ENCODE measurements around the gene BARHL2.
A peak's percentile ranks its signal among the peaks of the same experiment; 100 is the strongest.

BARHL2 gene

DNA sequence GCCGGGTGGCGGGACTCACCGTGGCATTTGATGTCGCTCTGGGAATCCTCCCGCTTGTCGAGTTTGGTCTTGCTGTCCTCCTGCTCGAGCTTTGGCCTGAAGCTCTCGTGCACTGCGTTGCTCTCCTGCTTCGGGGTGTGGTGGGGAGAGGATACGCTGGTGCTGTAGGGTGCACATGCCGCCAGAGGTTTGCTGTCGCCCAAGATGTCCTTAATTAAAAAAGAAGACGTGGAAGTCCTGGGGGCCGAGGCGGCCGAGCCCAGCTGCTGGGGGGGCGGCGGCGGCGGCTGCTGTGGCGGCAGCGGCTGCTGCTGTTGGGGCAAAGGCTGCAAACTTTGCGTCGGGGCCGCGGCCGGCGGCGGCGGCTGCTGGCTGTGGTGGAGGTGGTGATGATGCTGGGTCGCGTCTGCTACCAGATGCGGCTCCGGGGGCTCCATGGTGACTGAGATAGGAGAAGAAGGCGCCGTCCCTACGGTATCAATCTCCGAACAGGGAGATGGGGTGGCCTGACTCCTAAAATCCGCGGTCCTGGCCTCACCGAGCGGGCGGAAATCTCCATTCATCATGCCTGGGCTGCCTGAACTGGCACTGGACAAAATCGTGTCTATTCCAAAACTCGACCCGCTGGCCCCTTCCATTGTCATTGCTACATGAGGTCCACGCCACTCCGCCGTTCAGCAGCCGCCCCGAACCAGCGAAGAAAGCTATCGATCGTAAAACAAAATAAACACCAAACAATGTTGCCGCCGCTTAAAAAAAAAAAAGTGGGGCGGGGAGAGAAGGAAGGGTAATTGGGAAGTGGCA, at the start of gene BARHL2:
Gene BARHL2 (minus strand): TSS at position 751 of the 804 bp plus-strand sequence. CDS start 107 bp downstream, at position 644.
- DNase-seq (ENCODE audit: low spot score in 2 of 2) (no peak), ATAC-seq (replicated peaks; ENCODE audit: extremely low read depth, poor library complexity, severe bottlenecking) (no peak)
- Mint-ChIP-seq H3K36me3 (ENCODE audit: insufficient read depth) (peaks cover 27% of the 10 kb centered on the region), H3K9me3 (no peaks in the 10 kb centered on the region), H3K27me3 (peaks cover 100% of the 10 kb centered on the region), H3K27ac (ENCODE audit: low read depth) (peak within 1 kb of the TSS; percentile 70), H3K4me3 (peak within 1 kb of the TSS; percentile 71), H3K4me1 (peaks cover 18% of the 10 kb centered on the region)

GRCh38 chr1:90763930-90764329, 46.8 kb upstream of the BARHL2 start:
- Mint-ChIP-seq H3K4me1 (peaks cover 5% of the 10 kb centered on the region), H3K36me3 (ENCODE audit: insufficient read depth) (no peaks in the 10 kb centered on the region), H3K27ac (ENCODE audit: low read depth) (no peak overlapping the region), H3K27me3 (peaks cover 87% of the 10 kb centered on the region), H3K9me3 (no peaks in the 10 kb centered on the region), H3K4me3 (no peak overlapping the region)
- no peak for DNase-seq (ENCODE audit: low spot score in 2 of 2)
- ATAC-seq (replicated peaks; ENCODE audit: extremely low read depth, poor library complexity, severe bottlenecking), result no peak

- peaks cover 86% of the 10 kb centered on the region for H3K27me3 Mint-ChIP-seq
- H3K27ac Mint-ChIP-seq (ENCODE audit: low read depth), result no peak overlapping the region
- no peak overlapping the region for H3K4me3 Mint-ChIP-seq
- H3K9me3 Mint-ChIP-seq, result no peaks in the 10 kb centered on the region
- peaks cover 5% of the 10 kb centered on the region for H3K4me1 Mint-ChIP-seq
- H3K36me3 Mint-ChIP-seq (ENCODE audit: insufficient read depth), result no peaks in the 10 kb centered on the region
- ATAC-seq (replicated peaks; ENCODE audit: extremely low read depth, poor library complexity, severe bottlenecking) (no peak), DNase-seq (ENCODE audit: low spot score in 2 of 2) (no peak)
Measured at GRCh38 chr1:90763506-90763905, 46.4 kb upstream of the BARHL2 start.

DNA sequence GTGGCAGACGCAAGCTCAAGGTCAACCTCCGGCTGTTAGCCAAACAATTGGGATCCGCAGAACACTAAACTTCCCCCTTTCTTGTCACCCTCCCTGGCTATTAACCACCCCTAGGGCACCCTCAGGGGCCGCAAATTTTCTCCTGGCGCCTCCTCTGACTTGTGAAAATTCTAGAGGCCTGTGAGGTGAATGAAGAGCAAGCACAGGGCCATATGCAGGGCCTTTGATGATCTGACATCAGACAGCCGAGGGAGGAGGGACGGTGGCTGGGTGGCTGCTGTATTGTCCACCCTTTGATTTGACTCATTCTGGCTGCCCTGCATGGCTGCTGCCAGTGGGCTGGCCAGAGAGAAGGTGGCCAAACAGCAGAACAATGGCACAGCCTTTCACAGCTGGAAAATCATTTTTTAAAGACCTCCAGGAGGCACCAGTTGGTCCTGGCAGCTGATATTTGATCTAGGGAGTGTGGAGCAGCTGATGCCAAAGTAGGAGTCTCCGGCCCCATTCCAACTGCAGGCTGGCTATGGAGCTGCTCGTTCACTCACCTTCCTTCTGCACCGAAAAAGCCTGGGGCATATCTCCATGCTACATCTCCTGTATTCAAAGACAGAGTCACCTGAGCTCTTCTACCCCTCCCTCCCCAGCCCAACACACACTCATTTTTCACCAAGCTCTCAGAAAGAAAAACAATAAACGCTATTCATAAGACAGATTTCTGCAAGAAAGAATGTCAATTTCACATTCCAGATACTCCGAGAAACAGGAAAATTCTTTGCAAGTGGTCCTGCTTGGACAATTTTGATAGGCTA, 44.9 kb upstream of the BARHL2 start:
- Mint-ChIP-seq H3K36me3 (ENCODE audit: insufficient read depth) (no peaks in the 10 kb centered on the region), H3K9me3 (no peaks in the 10 kb centered on the region), H3K27me3 (peaks cover 86% of the 10 kb centered on the region), H3K4me3 (no peak overlapping the region), H3K27ac (ENCODE audit: low read depth) (no peak overlapping the region), H3K4me1 (peaks cover 5% of the 10 kb centered on the region)
- DNase-seq (ENCODE audit: low spot score in 2 of 2) (no peak), ATAC-seq (replicated peaks; ENCODE audit: extremely low read depth, poor library complexity, severe bottlenecking) (no peak)

- Mint-ChIP-seq H3K27me3 (peaks cover 85% of the 10 kb centered on the region), H3K4me3 (no peak overlapping the region), H3K27ac (ENCODE audit: low read depth) (no peak overlapping the region), H3K36me3 (ENCODE audit: insufficient read depth) (no peaks in the 10 kb centered on the region), H3K9me3 (no peaks in the 10 kb centered on the region), H3K4me1 (peaks cover 5% of the 10 kb centered on the region)
- no peak for DNase-seq (ENCODE audit: low spot score in 2 of 2)
- no peak for ATAC-seq (replicated peaks; ENCODE audit: extremely low read depth, poor library complexity, severe bottlenecking)
Measured at GRCh38 chr1:90761156-90761555, 44.1 kb upstream of the BARHL2 start.

DNA sequence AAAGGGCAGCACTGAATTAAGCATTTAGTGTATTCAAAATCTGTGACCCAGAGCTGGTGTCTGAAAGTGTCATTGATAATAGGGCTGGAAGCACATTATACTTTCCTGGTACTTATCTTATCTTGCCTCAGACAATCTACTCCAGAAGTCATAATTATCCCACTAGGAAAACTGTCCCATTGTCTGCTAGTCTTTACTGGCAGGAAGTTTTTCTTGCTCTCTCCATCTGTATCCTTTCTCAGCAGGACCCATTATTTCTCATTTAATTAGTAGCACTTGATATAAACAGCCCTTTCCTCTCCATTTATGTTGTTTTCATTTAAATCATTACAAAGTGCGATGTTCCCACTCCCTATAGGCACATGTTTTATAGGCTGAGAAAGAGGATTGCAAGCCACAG, 36.5 kb upstream of the BARHL2 start:
- Mint-ChIP-seq H3K4me1 (no peaks in the 10 kb centered on the region), H3K4me3 (no peak overlapping the region), H3K27me3 (peaks cover 33% of the 10 kb centered on the region), H3K27ac (ENCODE audit: low read depth) (no peak overlapping the region), H3K36me3 (ENCODE audit: insufficient read depth) (no peaks in the 10 kb centered on the region), H3K9me3 (no peaks in the 10 kb centered on the region)
- ATAC-seq (replicated peaks; ENCODE audit: extremely low read depth, poor library complexity, severe bottlenecking) (no peak), DNase-seq (ENCODE audit: low spot score in 2 of 2) (no peak)

DNA sequence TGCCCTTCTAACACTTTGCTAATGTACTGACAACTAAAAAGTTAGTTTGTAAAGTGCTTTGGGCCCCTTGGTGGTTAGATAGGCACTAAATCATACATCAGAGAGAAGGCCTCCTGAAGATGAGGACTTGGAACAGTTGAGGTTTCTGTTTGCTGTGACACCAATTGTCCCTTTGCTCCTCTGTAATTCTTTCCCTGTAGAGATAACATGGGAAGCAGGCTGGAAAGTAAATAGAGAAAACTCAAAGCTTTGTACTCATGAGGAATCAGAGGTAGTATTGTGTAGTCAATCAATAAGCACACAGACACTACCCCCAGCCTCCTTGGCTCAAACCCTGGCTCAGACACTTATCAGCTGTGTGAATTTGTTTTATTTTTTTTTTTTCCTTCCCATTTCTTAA, 31.6 kb upstream of the BARHL2 start:
- Mint-ChIP-seq H3K36me3 (ENCODE audit: insufficient read depth) (no peaks in the 10 kb centered on the region), H3K27me3 (peaks cover 30% of the 10 kb centered on the region), H3K4me3 (no peak overlapping the region), H3K27ac (ENCODE audit: low read depth) (no peak overlapping the region), H3K9me3 (no peaks in the 10 kb centered on the region), H3K4me1 (no peaks in the 10 kb centered on the region)
- ATAC-seq (replicated peaks; ENCODE audit: extremely low read depth, poor library complexity, severe bottlenecking), result no peak
- DNase-seq (ENCODE audit: low spot score in 2 of 2), result no peak

GRCh38 chr1:90746857-90747256, 29.8 kb upstream of the BARHL2 start:
- no peaks in the 10 kb centered on the region for H3K4me1 Mint-ChIP-seq
- H3K27me3 Mint-ChIP-seq, result peaks cover 20% of the 10 kb centered on the region
- DNase-seq (ENCODE audit: low spot score in 2 of 2) (no peak), ATAC-seq (replicated peaks; ENCODE audit: extremely low read depth, poor library complexity, severe bottlenecking) (no peak)
- H3K9me3 Mint-ChIP-seq, result no peaks in the 10 kb centered on the region
- no peak overlapping the region for H3K4me3 Mint-ChIP-seq
- no peak overlapping the region for H3K27ac Mint-ChIP-seq (ENCODE audit: low read depth)
- no peaks in the 10 kb centered on the region for H3K36me3 Mint-ChIP-seq (ENCODE audit: insufficient read depth)

DNA sequence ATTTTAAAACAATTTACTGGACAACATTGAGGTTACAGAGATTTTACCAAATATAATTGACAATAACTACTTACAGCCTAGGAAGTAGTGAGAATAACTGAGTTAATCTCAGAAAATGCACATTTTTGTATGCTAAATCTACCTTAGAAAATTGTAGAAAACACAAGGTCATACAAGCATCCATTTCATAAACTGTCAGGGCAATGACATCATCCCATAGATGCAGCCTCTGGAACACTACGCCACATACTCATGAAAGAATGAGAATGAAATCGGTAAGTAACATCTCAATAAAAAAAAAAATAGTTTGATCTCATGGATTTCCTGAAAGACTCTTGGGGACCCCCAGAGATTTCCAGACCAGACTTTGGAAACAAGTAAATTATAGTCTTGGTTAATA, 28.9 kb upstream of the BARHL2 start:
- Mint-ChIP-seq H3K9me3 (no peaks in the 10 kb centered on the region), H3K36me3 (ENCODE audit: insufficient read depth) (no peaks in the 10 kb centered on the region), H3K4me1 (no peaks in the 10 kb centered on the region), H3K4me3 (no peak overlapping the region), H3K27me3 (peaks cover 24% of the 10 kb centered on the region), H3K27ac (ENCODE audit: low read depth) (no peak overlapping the region)
- no peak for ATAC-seq (replicated peaks; ENCODE audit: extremely low read depth, poor library complexity, severe bottlenecking)
- DNase-seq (ENCODE audit: low spot score in 2 of 2), result no peak

DNA sequence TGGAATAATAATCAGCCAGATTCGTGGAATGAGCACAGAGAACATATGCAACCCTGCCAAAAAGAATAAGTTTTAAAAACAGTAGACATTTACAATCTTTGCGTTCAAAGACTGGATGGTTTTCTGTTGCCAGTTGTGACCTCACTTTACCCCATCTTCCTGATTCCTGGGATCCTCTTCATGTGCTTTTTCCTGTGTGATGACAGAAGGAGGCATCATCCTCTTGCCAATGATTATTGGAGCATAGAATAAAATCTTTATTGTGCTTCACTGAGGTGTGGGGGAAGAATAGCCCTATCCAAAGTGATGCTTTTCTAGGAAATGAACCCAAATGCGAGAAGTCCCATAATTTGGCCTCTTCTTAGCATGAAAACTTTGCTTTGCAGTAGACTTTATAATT, 15.0 kb upstream of the BARHL2 start:
- Mint-ChIP-seq H3K9me3 (no peaks in the 10 kb centered on the region), H3K36me3 (ENCODE audit: insufficient read depth) (peaks cover 9% of the 10 kb centered on the region), H3K4me3 (no peak overlapping the region), H3K27me3 (peaks cover 93% of the 10 kb centered on the region), H3K27ac (ENCODE audit: low read depth) (no peak overlapping the region), H3K4me1 (peaks cover 27% of the 10 kb centered on the region)
- no peak for DNase-seq (ENCODE audit: low spot score in 2 of 2)
- no peak for ATAC-seq (replicated peaks; ENCODE audit: extremely low read depth, poor library complexity, severe bottlenecking)

DNA sequence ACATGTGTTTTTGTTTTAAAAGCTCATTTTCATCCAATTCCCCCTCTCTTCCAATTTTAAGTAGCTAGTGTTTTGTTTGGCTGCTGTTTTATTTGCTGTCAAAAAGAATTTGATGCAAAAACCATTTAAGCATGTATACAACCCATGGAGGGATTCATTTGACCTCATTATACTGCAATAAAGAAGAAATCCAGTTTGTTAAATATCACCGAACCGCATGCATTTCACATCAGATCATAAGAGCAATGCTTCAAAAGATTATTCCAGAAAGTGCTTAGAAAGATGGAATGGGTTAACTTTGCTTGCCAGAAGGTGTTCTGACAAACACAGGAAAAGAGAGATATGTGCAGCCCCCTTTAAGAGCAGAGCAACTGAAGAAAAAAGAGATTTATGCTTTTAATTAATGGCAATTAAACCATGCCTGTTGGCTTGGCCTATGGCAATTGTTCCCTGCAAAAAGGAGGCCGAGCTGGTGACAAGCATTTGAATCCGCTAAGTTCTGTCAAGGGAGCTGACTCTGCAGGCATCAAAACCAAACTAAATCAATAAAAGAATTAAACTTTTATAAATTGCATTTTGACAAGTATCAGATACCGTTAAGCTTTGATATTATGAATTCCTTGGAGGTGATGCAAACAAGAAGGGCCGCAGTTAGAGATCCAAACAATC, 14.4 kb upstream of the BARHL2 start:
- Mint-ChIP-seq H3K4me1 (peaks cover 27% of the 10 kb centered on the region), H3K9me3 (no peaks in the 10 kb centered on the region), H3K36me3 (ENCODE audit: insufficient read depth) (peaks cover 15% of the 10 kb centered on the region), H3K27ac (ENCODE audit: low read depth) (no peak overlapping the region), H3K4me3 (no peak overlapping the region), H3K27me3 (peaks cover 93% of the 10 kb centered on the region)
- DNase-seq (ENCODE audit: low spot score in 2 of 2), result no peak
- ATAC-seq (replicated peaks; ENCODE audit: extremely low read depth, poor library complexity, severe bottlenecking), result no peak

DNA sequence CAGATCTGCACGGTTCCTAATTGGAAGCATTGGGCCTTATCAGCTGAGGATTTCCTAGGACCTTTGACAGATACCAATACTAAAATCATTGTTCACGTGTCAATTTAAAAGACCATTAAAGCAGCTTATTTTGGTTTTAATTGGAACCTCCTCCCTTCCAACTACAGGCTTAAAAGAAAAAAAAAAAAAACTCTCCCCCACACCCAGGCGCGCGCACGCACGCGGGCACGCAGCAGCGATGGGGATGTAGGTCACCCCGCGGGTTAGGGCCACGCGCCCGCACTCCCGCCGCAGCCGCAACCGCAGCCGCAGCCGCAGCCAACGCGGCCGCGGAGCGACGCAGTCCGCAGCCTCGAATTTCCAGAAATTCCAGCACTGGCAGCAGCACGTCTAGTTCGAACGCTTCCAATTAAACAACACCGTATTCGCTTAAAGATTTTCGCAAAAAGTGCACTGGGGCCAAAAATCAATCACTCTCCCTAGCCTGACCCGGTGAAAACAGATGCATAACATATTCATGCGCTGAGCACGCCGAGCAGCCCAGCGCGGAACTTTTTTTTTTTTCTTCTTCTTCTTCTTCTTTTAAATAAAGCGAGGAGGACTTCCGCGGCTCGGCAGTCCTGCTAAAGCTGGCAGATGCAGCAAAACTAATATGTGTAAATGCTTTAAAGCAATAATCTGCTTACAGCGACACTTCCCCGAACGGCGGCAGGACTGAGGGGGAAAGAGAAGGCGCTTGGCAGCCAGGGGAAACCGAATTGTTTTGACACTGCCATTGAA, 13.3 kb upstream of the BARHL2 start:
- Mint-ChIP-seq H3K36me3 (ENCODE audit: insufficient read depth) (peaks cover 24% of the 10 kb centered on the region), H3K4me3 (peak overlapping the region; percentile 77), H3K27ac (ENCODE audit: low read depth) (no peak overlapping the region), H3K9me3 (peaks cover 5% of the 10 kb centered on the region), H3K4me1 (peaks cover 35% of the 10 kb centered on the region), H3K27me3 (peaks cover 93% of the 10 kb centered on the region)
- ATAC-seq (replicated peaks; ENCODE audit: extremely low read depth, poor library complexity, severe bottlenecking) (no peak), DNase-seq (ENCODE audit: low spot score in 2 of 2) (no peak)

Data from central memory CD8-positive, alpha-beta T cell (primary cell).